Hepatocyte (in vitro differentiated cells): ENCODE data around the gene GRK3.

Source experiments
- EZH2 ChIP-seq: fragments of 200-600 bp; sonication (generic); IDR thresholded peaks from 2 replicates; pipeline ENCODE4 v1.6.1; 2016; ENCODE audit warnings: antibody characterized with exemption, mild to moderate bottlenecking, borderline replicate concordance
- TF ChIP-seq, protein P1 (sequence below): fragments of 200-600 bp; sonication (generic); IDR thresholded peaks from 2 replicates; pipeline ENCODE4 v1.5.1; 2016; ENCODE audit warnings: antibody characterized with exemption, mild to moderate bottlenecking; ENCODE audit not compliant: poor library complexity

- TF ChIP-seq, protein P1, sequence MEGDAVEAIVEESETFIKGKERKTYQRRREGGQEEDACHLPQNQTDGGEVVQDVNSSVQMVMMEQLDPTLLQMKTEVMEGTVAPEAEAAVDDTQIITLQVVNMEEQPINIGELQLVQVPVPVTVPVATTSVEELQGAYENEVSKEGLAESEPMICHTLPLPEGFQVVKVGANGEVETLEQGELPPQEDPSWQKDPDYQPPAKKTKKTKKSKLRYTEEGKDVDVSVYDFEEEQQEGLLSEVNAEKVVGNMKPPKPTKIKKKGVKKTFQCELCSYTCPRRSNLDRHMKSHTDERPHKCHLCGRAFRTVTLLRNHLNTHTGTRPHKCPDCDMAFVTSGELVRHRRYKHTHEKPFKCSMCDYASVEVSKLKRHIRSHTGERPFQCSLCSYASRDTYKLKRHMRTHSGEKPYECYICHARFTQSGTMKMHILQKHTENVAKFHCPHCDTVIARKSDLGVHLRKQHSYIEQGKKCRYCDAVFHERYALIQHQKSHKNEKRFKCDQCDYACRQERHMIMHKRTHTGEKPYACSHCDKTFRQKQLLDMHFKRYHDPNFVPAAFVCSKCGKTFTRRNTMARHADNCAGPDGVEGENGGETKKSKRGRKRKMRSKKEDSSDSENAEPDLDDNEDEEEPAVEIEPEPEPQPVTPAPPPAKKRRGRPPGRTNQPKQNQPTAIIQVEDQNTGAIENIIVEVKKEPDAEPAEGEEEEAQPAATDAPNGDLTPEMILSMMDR: no peak
- TF ChIP-seq EZH2: no peak
Observed at GRCh38 chr22:25697978-25698377, 133.5 kb downstream of the GRK3 start.
